ENCODE data around the gene CLVS2.

CLVS2 gene

DNA sequence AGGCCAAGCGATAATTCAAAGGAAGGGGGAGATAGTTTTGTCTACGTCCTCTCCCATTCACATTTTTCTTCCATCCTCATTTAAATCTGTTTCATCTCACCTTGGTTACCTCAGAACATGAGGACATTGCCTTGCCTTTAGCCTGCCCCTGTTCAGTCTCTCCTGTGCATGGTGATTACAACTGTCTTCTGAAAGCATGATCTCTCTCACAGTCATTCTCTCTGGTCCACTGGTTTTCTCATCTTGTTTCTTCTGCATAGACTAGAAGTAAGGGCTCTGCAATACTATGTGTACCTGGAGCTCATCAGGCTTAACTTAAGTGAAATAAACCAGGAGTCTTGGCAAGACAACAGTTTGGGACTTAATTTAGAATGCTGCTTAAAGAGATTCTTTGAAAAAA is 31.4 kb downstream of the CLVS2 start:
- DNase-seq = no peak

DNA sequence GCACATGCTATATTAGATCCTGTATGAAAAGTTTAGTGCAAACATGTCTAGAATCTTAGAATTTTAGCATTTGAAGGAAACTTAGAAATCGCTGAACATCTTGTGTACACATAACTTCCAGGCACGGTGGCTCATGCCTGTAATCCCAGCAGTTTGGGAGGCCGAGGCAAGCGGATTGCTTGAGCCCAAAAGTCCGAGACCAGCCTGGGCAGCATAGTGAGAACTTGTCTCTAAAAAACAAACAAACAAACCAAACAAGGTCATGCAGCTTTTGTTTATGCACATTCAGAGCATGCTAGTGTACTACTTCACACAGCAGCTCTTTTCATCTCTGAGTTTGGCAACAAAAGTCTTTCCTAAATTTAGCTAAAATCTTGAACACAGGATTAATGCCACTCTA is 32.2 kb downstream of the CLVS2 start:
- DNase-seq = no peak

DNA sequence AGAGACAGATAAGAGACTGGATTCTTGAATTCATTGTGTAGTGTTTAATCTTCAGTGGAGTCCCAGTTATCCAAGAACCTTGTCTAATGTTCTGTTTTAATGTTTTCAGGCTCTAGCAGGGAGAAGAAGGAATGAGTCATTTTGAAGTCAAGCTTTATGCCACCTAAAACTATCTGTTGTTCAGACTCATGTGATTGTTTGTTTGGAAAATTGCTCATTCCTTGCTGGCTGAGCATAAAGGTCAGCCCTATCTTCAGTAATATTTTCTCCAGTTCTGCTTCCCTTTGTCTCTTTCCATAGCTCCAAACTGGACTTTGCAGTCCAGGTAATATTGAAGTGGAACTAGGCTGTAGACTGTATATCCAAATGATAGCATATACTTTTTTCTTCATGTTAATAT is 34.2 kb downstream of the CLVS2 start:
- no peak for DNase-seq

DNA sequence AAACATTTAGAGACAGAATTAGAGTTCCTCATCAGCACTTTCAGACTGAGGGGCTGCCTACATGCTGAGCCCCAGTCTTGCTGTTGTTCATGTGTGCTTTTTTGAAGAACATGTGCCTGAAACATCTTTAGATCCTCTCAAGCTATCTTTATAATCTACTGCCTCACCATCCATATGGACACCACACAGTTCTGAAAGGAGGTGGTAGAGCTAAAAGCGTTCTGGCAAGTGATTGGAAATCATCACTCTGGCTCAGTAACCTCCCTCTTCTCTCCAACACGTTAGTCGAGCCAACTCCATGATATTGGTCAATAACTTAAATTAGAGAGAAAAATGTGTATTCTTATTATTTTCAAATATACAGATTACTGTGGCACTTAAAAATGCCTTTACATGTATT is 40.6 kb downstream of the CLVS2 start:
- DNase-seq = no peak

DNA sequence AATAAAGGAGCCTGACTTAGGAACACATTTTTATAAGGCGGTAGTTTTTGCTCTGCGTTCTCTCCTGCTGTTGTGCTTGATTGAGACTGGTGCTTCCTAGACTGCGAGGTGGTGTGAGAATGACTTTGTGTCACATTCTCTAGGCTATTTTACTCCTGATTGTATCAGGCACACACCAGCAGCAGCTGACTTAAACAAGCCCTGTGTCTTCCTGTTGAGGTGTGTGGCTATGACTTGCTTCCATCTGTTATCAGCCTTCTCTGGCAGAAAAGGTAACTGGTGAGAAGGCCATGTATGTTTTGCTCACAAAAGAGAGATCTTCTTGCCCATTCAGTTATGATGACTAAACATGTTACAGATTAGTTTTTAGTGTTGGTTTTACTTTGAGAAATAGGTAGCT is 43.4 kb downstream of the CLVS2 start:
- no peak for DNase-seq

DNA sequence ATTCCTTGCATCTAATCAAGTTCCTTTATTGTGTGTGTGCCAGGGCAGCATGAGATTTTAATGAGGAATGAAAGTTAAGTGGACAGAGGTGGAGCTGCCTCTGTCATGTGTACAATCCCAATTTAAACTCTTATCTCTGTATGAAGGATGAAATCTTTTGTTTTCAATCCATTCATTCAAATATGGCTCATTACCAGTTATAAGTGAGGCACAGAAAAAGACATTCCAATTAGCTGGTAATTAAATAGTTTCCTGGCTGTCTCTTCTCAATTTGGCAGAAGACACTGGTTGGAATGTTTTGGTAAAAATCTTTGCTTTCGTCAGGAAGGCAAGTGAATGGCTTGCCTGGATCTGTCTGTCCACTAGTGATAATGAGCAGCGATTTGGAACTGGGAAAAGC is 46.4 kb downstream of the CLVS2 start:
- DNase-seq = no peak

DNA sequence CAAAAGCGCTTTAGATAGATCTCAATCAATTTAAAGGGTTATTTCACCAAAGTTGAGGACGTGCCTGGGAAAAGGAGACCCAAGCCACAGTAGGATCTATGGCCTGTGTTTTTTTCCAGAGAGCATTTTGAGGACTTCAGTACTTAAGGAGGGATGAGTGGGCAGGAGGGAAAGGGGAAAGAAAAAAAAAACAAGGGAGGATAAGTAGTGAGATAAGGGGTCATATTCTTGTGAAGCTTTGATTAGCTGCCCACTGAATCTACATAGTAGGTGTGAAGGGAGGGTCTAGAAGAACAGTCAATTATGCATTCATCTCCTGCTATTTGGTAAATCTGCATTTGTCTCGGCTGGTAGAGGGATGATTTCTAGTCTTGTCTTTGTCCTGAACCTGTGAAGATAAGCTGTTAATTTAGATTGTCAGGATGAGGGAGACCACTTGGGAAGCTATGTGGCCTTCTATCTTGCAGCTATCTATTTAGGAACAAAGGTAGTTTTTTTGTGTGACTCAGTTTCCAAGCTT is 48.4 kb downstream of the CLVS2 start:
- DNase-seq = no peak

DNA sequence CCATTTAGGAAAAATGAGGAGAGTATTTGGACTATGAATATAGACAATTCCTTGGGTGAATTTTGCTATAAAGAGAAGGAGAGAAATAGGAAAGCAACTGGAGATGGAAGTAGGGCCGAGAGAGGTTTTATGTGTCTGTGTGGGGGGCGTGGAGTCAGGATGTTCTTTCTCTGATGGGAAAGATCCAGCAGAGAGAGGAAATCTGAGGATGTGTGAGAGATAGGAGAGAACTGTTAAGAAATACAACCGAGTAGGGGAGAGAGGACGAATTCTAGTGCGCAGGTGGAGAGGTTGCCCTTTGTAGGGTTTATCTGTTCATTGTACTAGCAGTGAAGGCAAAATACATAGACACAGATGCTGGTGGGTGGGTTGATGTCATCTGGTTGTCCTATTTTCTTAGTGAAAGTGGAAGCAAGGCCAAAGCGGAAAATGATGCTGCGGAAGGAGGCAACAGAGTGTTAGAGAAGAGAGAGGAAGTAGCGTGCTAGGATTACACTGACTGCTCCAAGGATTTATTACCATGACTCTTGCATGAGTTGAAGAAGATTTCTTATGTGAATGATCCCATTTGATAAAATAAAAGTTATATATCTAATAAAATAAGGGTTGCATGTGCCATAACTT is 57.7 kb downstream of the CLVS2 start:
- no peak for DNase-seq

DNA sequence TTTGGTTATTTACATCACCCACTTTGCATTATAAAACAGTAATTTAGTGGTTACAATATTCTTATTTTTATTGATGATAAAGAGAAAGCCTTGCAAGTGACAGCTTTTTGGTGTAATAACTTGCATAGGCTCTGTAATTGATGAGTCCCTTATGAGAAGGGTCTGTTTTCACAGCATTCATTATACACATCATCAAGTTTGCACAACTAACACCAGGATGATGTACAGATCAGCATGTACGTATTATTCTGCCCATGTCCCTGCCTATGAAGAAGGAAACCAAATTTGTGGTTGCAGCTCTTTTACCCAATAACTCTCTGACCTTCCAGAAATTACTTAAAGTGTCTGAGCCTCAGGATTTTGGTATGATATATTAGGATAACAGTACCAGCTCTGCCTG is 59.2 kb downstream of the CLVS2 start:
- no peak for DNase-seq

DNA sequence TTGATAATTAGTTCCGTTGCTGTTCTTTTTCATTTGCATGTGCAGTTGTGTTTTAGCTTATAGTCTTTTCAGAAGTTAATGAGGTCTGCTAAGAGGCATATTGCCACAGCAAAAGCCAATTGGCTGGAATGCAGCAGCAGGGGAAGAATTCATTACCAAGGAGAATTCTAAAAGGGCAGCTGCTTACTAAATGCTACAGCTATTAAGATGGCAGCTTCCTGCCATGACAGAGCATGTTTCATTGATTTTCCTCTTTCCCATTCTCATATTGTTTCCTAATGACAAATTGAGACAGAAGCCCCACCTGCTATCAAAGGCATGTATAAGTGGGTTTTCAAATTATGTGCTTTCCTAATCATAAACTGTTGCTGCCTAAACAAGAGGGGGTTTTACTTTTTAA is 66.6 kb downstream of the CLVS2 start:
- no peak for DNase-seq

DNA sequence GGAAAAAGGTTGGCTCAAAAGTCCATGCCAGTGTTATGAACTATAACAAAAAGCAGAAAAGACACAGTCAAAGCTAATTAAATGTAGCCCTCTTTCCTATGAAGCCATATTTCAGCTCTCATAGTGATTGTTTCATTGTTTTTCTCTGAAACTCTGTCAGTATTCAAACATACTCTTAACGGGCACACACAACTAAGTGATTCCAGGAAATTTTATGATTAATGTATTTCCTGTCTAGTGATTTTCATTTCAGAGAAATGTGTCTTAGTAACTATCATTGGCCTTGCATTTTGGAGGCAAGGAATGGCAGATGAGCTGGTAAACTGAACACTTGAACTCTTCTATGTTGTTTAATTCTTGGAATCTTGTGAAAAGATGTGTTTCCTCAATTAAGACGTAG is 68.0 kb downstream of the CLVS2 start:
- DNase-seq = no peak

DNA sequence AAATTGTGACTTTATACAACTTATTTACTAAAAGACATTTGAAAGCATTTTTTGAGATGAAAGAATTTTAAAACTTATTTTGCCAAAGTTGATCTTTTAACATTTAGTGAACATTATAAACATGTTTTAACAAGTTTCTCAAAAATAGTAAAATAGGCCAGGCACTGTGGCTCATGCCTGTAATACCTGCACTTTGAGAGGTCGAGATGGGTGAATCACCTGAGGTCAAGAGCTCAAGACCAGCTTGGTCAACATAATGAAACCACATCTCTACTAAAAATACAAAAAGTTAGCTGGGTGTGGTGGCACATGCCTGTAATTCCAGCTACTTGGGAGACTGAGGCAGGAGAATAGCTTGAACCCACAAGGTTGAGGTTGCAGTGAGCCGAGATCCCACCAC is 78.6 kb downstream of the CLVS2 start:
- no peak for DNase-seq

DNA sequence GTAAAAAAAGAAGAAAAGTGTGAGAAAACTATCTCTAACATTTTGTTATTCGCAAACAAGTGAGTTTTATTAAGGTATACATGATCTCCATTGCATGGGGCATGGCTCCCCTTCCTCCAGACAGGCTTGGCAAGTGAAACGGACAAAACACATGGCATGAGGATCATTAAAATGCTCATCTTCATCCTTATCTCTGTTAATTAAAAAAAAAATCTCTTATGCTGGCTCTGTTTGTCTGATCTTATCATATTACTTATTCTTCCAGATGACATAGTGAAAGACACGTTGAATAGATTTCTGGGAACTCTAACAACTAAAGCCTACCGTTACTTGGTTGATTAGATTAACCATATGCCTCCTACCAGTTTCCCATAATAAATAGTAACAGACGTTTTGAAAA is 89.4 kb downstream of the CLVS2 start:
- DNase-seq = no peak

DNA sequence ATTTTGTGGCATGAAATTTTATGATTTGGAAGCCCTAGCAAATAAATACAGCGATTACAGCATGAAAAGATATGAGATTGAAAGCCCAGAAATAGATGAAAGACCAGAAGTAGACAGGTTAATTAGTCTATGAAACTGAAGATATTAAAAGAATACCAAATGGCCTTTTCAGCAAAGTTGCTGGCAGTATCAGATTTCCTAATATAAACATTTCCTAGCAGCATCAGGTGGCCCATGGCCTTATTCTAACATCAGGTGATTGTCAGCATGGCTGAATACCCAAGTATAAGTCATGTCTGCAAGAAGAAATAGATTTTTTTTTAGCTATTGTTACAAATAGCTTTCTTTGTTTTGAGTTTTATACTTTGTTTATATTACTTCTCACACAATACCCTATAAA is 93.2 kb downstream of the CLVS2 start:
- DNase-seq = no peak

DNA sequence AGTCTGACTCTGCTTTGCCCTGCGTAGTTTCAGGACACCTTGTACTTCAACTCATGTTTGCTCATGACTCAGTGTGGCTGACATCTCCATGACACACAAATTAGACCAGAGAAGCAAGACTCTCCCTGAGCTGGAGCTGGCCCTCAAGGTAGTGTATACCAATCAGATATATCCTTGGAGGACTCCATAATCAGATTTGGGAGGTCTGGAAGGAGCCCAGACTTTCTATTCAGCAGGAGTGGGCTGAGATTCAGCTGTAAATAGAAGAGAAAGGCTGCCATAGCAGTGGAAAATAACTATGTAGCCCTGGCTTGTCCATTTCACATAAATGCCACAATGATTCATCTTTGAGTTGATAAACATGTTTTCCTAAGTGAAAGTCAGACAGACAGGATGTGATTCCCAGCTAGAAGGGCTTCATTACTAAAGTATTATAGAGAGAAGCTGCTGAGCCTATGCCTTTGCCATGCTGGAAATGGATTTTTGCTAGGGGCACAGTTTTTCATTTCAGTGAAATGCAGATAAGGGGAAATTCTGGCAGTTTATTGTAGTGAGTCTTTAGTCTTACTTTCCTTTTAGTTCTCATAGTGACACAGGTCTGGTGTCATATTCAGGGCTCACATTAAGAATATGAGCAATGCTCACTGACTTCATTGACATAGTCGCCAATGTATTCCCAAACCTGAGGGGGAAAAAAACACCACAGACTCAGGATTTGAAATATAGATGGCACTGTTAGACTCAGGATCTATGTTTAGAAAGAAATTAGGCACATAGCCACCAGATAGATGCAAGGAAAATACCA is 95.3 kb downstream of the CLVS2 start:
- DNase-seq = no peak

DNA sequence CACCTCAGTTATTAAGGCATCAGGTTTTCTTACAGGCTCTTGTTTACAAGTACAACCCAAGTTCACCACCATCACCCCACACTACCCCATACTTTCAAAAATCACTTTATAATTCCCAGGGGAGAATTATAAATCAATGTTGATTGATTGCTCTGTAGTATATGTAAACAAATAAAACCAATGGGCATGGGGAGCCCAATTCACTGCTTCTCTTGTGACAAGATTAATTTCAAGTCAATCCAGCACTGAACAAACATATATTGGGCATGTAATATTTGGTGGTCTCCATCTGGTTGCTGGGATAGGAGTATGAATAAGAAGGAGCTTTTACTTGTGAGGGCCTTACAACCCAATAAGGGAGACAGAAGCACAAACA is 95.8 kb downstream of the CLVS2 start:
- no peak for DNase-seq

DNA sequence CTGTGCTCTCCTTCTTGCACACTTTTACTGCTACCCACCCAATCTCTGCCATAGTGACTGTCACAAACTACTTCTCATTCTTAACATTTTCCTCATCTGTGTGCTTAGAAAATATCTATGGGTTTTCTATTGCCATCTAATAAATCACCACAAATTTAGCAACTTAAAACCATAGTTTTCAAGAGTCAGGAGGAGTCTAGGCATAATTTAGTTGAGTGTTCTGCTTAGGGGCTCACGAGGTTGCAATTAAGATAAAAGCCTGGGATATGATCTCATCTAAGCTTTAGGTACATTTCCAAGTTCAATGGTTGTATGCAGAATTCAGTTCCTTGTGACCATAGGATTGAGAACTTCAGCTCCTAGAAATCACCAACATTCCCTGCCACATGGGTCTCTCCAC is 98.8 kb downstream of the CLVS2 start:
- no peak for DNase-seq

DNA sequence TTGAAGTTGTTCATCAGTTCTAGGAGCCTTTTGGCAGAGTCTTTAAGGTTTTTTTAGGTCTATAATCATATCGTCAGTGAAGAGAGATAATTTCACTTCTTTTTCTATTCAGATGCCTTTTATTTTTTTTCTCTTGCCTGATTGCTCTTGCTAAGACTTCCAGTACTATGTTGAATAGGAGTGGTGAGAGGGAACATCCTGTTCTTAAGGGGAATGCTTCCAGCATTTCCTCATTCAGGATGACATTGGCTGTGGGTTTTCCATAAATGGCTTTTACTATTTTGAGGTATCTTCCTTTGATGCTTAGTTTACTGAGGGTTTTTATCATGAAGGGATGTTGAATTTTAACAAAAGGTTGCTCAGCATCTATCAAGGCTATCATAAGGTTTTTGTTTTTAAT is 109.5 kb downstream of the CLVS2 start:
- DNase-seq = no peak

DNA sequence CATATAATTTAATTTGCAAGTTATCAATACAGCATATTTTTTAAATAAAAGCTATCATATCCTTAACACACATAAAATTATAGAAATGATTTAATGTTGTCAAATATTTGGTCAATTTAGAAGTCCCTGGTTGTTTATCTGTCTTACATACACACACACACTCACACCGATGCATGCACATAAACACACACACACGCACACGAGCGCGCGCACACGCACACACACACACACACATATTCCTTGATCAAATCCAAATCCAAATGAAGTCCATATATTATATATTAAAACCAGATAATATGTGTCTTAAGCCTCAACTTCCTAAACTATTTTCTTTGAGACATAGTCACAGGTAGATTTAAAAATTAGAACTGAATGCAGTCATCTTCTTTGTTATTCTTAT is 120.3 kb downstream of the CLVS2 start:
- DNase-seq = no peak

DNA sequence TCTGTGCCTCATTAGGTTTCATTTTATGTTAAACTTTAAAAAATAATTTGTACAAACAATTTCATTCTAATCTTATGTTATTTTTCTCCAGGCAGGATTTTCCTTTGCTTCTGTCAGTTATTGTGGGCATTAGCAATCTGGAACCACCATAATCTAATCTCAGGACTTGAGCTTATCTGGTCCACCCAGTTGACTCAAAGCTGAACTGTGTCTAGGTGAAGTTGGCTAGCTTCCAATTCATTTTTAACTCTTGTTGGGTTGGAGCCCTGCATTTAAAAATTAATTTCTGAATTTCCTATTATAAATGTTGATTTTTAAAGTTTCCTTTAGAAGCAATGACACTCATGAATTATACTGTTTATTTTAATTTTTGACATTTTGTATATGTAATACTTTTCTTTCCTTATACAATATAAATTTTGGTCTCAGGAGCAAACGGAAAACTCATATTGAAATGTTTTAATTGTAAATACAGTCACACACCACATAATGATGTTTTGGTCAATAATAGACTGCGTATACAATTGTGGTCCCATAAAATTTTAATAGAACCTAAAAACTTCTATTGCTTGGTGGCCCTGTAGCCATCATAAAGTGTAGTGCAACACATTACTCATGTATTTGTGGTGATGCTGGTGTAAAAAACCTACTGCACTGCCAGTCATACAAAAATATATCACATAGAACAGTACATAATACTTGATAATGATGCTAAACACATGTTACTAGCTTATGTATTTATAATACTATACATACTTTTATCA is 121.3 kb downstream of the CLVS2 start:
- DNase-seq = peak; percentile 19

DNA sequence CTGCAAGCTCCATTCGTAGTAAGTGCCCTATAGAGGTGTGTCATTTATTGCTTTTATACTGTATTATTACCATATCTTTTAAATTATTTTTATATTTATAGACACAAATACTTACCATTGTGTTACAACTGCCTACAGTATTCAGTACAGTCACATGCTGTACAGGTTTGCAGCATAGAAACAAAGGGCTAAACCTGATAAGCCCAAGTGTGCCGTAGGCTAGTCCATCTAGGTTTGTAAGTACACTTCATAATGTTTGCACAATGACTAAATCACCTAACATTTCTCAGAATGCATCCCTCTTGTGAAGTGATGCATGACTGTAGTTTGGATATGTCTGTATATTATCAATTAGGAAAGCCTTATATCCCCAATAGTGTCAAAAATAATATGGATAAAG is 122.8 kb downstream of the CLVS2 start:
- DNase-seq = no peak
